ENCODE data around the gene IKBIP. TPM values are rescaled to one million over a fixed set of nuclear protein-coding genes. Genes with fewer than 3 reads are reported as not detected.
"Not testable (repeated sequence)": the region's sequence is repeated elsewhere in the genome, so short reads cannot be mapped to it uniquely, and the experiment has no call there.

Gene IKBIP
- total and polyA plus RNA-seq, 7 donors = 2.1 to 6.0 (median 3.6) TPM

- H3K9me3 ChIP-seq = no peaks in the 10 kb centered on the region
- intact Hi-C loops (cut with DNase I) = loop anchor here in 1 of 2 donors (2.0 kb wide), 1 partner anchor 52 kb away; the partner anchor contains the start of gene SLC25A3
- 0% methylated on average over 14 to 20 of the region's 20 CpGs for WGBS, 3 donors
- H3K27ac ChIP-seq = peak overlapping the region; percentile 74
- no peak for TF ChIP-seq CTCF (IDR thresholded peaks at IDR 0.05)
- H3K27me3 ChIP-seq (ENCODE audit: insufficient read depth in 3 of 3, low read length in 2 of 3) = no peaks in the 10 kb centered on the region
- ATAC-seq (peak in 3 of 4 donors; percentile 6 to 33 (median 31)), DNase-seq (no peak)
- peak overlapping the region; percentile 74 for H3K4me3 ChIP-seq
- peaks cover 0 to 14% of the 10 kb centered on the region in 2 donors for H3K36me3 ChIP-seq (ENCODE audit: insufficient read depth in 1 of 2, low read depth in 1 of 2)
- peaks cover 17% of the 10 kb centered on the region for H3K4me1 ChIP-seq
Measured at GRCh38 chr12:98644433-98644711, 216 bp downstream of the IKBIP start.

DNA sequence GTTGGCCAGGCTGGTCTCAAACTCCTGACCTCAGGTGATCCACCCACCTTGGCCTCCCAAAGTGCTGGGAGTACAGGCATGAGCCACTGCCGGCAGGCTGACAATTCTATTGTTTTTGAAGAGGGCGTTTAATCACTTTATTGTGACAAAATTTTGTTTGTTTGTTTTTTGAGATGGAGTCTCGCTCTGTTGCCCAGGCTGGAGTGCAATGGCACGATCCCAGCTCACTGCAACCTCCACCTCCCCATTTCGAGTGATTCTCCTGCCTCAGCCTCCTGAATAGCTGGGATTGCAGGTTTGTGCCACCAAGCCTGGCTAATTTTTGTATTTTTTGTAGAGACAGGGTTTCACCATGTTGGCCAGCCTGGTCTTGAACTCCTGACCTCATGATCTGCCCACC lies 1.8 kb downstream of the IKBIP start:
- H3K27ac ChIP-seq; H3K9me3 ChIP-seq; intact Hi-C loops (cut with DNase I); H3K4me3 ChIP-seq; H3K27me3 ChIP-seq (ENCODE audit: insufficient read depth in 3 of 3, low read length in 2 of 3); H3K36me3 ChIP-seq (ENCODE audit: insufficient read depth in 1 of 2, low read depth in 1 of 2); ATAC-seq; DNase-seq: not testable (repeated sequence)
- WGBS, 3 donors = 88 to 92% (median 88%) methylated on average over 5 of the region's 5 CpGs
- peaks cover 16% of the 10 kb centered on the region for H3K4me1 ChIP-seq

DNA sequence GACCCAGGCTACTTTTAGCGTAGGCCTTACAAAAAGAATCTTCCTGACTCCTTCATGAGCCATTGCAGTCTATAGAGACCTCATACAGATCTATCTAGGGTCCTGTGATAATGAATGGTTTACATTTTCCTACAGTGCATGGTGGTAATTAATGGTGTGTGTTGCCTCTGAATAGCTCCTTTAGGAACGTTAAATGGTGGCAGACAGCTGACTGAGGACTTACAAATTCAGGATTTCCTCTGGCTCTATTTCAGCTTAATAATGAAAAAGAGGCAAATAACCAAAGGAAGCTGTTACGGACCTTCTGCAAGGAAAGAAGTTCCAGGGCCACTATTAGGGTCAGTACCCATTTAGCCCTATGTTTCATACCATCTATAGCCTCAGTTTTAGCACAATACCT lies 5.1 kb downstream of the IKBIP start:
- Histone ChIP-seq H3K4me3 (no peak overlapping the region), H3K27me3 (ENCODE audit: insufficient read depth in 3 of 3, low read length in 2 of 3) (no peaks in the 10 kb centered on the region), H3K4me1 (no peaks in the 10 kb centered on the region), H3K36me3 (ENCODE audit: insufficient read depth in 1 of 2, low read depth in 1 of 2) (no peaks in the 10 kb centered on the region), H3K9me3 (no peaks in the 10 kb centered on the region), H3K27ac (no peak overlapping the region)
- DNase-seq (no peak), ATAC-seq (no peak)
- TF ChIP-seq CTCF (IDR thresholded peaks at IDR 0.05) = no peak
- intact Hi-C loops (cut with DNase I) = no loop called here
- 72 to 84% (median 81%) methylated on average over 3 of the region's 3 CpGs for WGBS, 3 donors

DNA sequence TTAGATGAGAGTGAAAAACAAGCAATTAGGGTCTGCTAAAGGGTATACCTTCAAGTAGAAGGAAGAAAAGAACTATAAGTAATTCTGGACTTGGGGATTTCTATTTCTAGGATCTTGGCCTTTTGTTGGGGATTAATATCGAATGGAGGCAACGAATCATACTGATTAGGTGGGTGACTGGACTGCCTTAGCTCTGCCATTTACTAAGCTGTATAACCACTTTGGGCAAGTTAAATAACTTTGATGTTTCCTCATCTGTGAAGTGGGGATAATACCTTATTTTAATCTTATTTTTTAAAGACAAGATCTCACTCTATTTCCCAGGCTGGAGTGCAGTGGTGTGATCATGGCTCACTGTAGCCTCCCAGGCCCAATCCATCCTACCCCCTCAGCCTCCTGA lies 6.6 kb downstream of the IKBIP start:
- H3K4me3 ChIP-seq = no peak overlapping the region
- no peaks in the 10 kb centered on the region for H3K27me3 ChIP-seq (ENCODE audit: insufficient read depth in 3 of 3, low read length in 2 of 3)
- DNase-seq (no peak), ATAC-seq (no peak)
- no peaks in the 10 kb centered on the region for H3K4me1 ChIP-seq
- TF ChIP-seq CTCF (IDR thresholded peaks at IDR 0.05) = no peak
- no peak overlapping the region for H3K27ac ChIP-seq
- H3K9me3 ChIP-seq = no peaks in the 10 kb centered on the region
- no peaks in the 10 kb centered on the region for H3K36me3 ChIP-seq (ENCODE audit: insufficient read depth in 1 of 2, low read depth in 1 of 2)
- WGBS, 3 donors = 92 to 94% (median 93%) methylated on average over 2 of the region's 2 CpGs
- intact Hi-C loops (cut with DNase I) = no loop called here

DNA sequence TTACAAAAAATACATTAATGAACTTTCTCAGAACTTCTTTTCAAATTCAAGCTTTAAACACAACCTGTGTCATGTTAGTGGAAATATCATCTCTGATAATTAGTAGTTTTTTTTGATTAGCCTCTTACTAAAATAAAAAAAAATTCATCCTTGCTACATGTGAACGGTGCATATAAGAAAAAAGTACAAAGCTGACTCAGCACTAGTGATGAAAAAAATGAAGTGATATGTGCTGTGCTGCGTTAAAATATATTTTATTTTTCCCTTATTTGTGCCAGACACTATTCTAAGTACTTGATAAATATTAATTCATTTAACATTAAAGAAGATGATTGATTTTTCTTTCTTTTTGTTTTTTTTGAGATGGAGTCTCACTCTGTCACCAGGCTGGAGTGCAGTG lies 7.5 kb downstream of the IKBIP start:
- H3K4me1 ChIP-seq = no peaks in the 10 kb centered on the region
- no peaks in the 10 kb centered on the region for H3K27me3 ChIP-seq (ENCODE audit: insufficient read depth in 3 of 3, low read length in 2 of 3)
- intact Hi-C loops (cut with DNase I) = no loop called here
- WGBS, 3 donors = 77 to 82% (median 80%) methylated on average over 2 of the region's 2 CpGs
- H3K9me3 ChIP-seq = no peaks in the 10 kb centered on the region
- no peak for ATAC-seq
- no peak overlapping the region for H3K27ac ChIP-seq
- H3K36me3 ChIP-seq (ENCODE audit: insufficient read depth in 1 of 2, low read depth in 1 of 2) = no peaks in the 10 kb centered on the region
- DNase-seq = no peak
- no peak for TF ChIP-seq CTCF (IDR thresholded peaks at IDR 0.05)
- no peak overlapping the region for H3K4me3 ChIP-seq

All from psoas muscle (tissue), 8 donors.